ENCODE measurements around the gene GINS2. TPM values are rescaled to one million over a fixed set of nuclear protein-coding genes. Genes with fewer than 3 reads are reported as not detected.

The GINS2 gene
- polyA plus RNA-seq, 1 experiment, result 5.1 TPM

DNA sequence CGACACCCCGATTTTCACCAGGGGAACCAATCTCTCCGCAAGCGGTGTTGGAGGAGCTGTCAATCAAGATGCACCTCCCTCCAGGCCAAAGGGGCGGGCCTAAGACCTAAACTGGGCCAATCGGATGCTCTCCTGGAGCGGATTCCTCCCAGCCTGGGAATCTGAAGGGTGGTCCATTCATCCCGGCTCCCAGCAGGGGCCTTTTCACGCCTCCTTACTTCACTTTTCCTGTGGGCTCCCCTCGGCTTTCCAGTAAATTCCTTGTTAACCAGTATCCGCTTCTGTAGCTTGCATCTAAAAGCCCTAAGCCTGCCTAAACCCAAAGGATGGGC is 45.1 kb upstream of the GINS2 start:
- Histone ChIP-seq H3K27ac (ENCODE audit: low read depth, low read length) (no peak overlapping the region), H3K27me3 (ENCODE audit: control insufficient read depth, insufficient read depth, low read length) (no peaks in the 10 kb centered on the region), H3K4me3 (ENCODE audit: low read depth, low read length) (no peak overlapping the region), H3K9me3 (ENCODE audit: control insufficient read depth, insufficient read depth, low read length) (no peaks in the 10 kb centered on the region)
- POLR2A ChIA-PET, result no interaction called here
- CTCF ChIA-PET, result no interaction called here
- no peak for DNase-seq (ENCODE audit: low read depth, low spot score)
- TF ChIP-seq, protein P1, sequence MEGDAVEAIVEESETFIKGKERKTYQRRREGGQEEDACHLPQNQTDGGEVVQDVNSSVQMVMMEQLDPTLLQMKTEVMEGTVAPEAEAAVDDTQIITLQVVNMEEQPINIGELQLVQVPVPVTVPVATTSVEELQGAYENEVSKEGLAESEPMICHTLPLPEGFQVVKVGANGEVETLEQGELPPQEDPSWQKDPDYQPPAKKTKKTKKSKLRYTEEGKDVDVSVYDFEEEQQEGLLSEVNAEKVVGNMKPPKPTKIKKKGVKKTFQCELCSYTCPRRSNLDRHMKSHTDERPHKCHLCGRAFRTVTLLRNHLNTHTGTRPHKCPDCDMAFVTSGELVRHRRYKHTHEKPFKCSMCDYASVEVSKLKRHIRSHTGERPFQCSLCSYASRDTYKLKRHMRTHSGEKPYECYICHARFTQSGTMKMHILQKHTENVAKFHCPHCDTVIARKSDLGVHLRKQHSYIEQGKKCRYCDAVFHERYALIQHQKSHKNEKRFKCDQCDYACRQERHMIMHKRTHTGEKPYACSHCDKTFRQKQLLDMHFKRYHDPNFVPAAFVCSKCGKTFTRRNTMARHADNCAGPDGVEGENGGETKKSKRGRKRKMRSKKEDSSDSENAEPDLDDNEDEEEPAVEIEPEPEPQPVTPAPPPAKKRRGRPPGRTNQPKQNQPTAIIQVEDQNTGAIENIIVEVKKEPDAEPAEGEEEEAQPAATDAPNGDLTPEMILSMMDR (IDR thresholded peaks at IDR 0.05; ENCODE audit: low read depth, low read length), result no peak

DNA sequence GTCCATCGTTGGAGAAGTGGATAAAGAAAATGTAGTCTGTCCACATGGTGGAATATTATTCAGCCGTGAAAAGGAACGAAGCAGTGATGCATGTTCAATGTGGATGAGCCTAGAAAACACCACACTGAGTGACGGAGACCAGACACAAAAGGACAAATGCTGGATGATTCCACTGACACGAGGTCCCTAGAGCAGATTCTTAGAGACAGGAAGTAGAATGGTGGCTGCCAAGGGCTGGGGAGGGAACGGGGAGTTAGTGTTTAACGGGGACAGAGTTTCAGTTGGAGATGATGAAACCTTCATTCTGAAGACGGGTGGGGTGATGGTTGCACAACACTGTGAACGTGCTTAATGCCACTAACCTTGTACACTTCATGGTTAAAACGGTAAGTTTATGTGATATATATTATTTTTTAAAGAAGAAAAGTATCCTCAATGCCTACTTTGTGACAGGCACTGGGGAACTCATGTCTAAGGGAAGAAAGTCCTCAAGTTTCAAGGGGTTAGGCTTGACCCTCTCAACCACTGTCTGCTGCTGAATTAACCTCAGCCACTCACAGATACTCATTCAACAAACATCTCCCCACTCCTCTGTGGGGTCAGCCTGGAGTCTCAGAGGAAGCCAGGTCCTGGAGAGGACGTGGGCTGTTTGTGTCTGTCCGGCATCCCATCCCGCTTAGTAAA is 44.5 kb upstream of the GINS2 start:
- ChIA-PET CTCF (no interaction called here), POLR2A (no interaction called here)
- no peak for DNase-seq (ENCODE audit: low read depth, low spot score)
- Histone ChIP-seq H3K4me3 (ENCODE audit: low read depth, low read length) (no peak overlapping the region), H3K9me3 (ENCODE audit: control insufficient read depth, insufficient read depth, low read length) (no peaks in the 10 kb centered on the region), H3K27me3 (ENCODE audit: control insufficient read depth, insufficient read depth, low read length) (no peaks in the 10 kb centered on the region), H3K27ac (ENCODE audit: low read depth, low read length) (no peak overlapping the region)
- TF ChIP-seq, protein P1 (IDR thresholded peaks at IDR 0.05; ENCODE audit: low read depth, low read length), result no peak

DNA sequence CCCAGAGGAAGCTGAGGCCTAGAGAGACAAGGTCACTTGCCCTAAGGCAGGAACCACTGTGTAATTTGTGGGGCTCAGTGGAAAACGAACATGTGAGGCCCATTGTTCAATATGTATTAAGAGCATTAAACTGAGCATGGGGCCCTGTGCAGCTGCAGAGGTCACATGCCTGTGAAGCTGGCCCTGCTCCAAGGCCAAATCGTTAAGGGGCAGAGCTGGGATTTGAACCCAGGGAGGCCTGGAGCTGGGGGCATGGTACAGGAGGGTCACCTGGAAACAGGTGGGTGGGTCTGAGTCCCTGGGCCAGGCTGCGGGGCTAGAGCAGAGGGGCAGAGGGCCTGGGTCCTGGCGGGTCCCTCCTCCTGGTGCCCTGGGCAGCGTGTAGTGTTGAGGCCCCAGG is 42.4 kb upstream of the GINS2 start:
- ChIA-PET CTCF (interaction anchor here (0.6 kb wide), 1 partner anchor 479 kb away, joined by 3 read pairs; no protein-coding TSS in a partner anchor), POLR2A (no interaction called here)
- Histone ChIP-seq H3K4me3 (ENCODE audit: low read depth, low read length) (no peak overlapping the region), H3K27me3 (ENCODE audit: control insufficient read depth, insufficient read depth, low read length) (no peaks in the 10 kb centered on the region), H3K9me3 (ENCODE audit: control insufficient read depth, insufficient read depth, low read length) (no peaks in the 10 kb centered on the region), H3K27ac (ENCODE audit: low read depth, low read length) (no peak overlapping the region)
- TF ChIP-seq, protein P1 (IDR thresholded peaks at IDR 0.05; ENCODE audit: low read depth, low read length), result no peak
- no peak for DNase-seq (ENCODE audit: low read depth, low spot score)

DNA sequence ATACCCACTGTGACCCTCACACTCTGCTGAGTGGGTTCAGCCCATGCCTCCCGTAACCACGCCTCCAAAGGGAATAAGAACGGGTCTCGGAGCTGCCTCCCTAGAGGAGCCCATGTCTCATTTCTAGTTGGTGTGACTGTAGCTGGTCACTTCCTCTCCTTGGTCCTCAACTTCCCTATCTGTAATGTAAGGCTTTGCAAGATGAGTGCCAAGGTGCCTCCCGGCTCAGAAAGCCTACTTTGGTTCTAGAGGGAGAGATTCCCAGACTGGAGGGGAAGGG is 41.4 kb upstream of the GINS2 start:
- POLR2A ChIA-PET, result interaction anchor here (1.1 kb wide), 1 partner anchor 70 kb away, joined by 4 read pairs; no protein-coding TSS in a partner anchor
- no peaks in the 10 kb centered on the region; the same call in 1 of the 2 replicates for H3K9me3 ChIP-seq (ENCODE audit: control insufficient read depth, insufficient read depth, low read length)
- no peaks in the 10 kb centered on the region for H3K27me3 ChIP-seq (ENCODE audit: control insufficient read depth, insufficient read depth, low read length)
- CTCF ChIA-PET, result interaction anchor here (1.3 kb wide), 1 partner anchor 13 kb away, joined by 9 read pairs; no protein-coding TSS in a partner anchor
- no peak for DNase-seq (ENCODE audit: low read depth, low spot score)
- no peak overlapping the region for H3K4me3 ChIP-seq (ENCODE audit: low read depth, low read length)
- TF ChIP-seq, protein P1 (IDR thresholded peaks at IDR 0.05; ENCODE audit: low read depth, low read length), result no peak
- H3K27ac ChIP-seq (ENCODE audit: low read depth, low read length), result no peak overlapping the region

DNA sequence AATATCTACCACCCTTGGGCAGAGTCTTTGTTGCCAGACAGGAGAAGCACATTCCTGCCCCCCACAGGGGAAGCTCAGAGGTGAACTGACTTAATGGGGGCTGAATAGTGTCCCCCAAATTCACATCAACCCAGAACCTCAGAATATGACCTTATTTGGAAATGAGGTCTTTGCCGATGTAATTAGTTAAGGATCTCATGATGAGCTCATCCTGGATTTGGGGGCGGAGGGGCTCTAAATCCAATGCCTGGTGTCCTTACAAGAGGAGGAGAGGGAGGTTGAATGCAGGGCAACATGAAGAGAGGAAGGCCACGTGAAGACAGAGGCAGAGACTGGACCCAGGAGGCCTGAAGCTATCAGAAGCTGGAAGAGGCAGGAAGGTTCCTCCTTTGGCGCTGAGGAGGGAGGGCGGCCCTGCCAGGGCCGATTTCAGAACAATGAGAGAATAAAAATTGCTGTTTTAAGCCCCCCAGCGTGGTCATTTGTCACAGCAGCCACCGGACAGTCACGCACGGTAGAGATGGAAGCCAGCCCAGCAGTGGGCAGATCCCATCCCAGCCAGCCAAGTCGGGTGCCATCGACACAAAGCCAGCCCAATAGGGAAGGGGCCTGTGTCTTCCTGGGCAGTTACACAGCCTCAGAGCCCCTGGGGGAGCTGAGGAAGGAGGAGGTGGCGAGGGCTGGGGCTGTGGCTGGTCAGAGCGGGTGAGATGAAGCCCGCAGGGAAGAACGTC is 40.9 kb upstream of the GINS2 start:
- Histone ChIP-seq H3K4me3 (ENCODE audit: low read depth, low read length) (no peak overlapping the region), H3K27ac (ENCODE audit: low read depth, low read length) (no peak overlapping the region), H3K27me3 (ENCODE audit: control insufficient read depth, insufficient read depth, low read length) (no peaks in the 10 kb centered on the region), H3K9me3 (ENCODE audit: control insufficient read depth, insufficient read depth, low read length) (no peaks in the 10 kb centered on the region; the same call in 1 of the 2 replicates)
- POLR2A ChIA-PET, result interaction anchor here (1.1 kb wide), 1 partner anchor 71 kb away, joined by 4 read pairs; no protein-coding TSS in a partner anchor
- CTCF ChIA-PET, result interaction anchor here (1.3 kb wide), 1 partner anchor 13 kb away, joined by 9 read pairs; no protein-coding TSS in a partner anchor
- DNase-seq (ENCODE audit: low read depth, low spot score), result no peak
- TF ChIP-seq, protein P1 (IDR thresholded peaks at IDR 0.05; ENCODE audit: low read depth, low read length), result no peak
